ENCODE measurements around the gene DNAH3.

The DNAH3 gene

GRCh38 chr16:20910781-20911321 lies 239.8 kb downstream of the DNAH3 start:
- Histone ChIP-seq H3K36me3 (ENCODE audit: insufficient read depth, low read length) (no peaks in the 10 kb centered on the region), H4K20me1 (ENCODE audit: insufficient read depth, low read length) (no peaks in the 10 kb centered on the region), H3K27me3 (ENCODE audit: insufficient read depth, low read length) (no peaks in the 10 kb centered on the region), H3K27ac (ENCODE audit: low read depth, low read length, poor library complexity, severe bottlenecking) (no peak overlapping the region), H3K79me2 (ENCODE audit: insufficient read depth, low read length) (no peaks in the 10 kb centered on the region), H3K9me2 (ENCODE audit: low read depth, low read length) (no peaks in the 10 kb centered on the region), H3K4me1 (ENCODE audit: insufficient read depth, low read length, severe bottlenecking) (peaks cover 25% of the 10 kb centered on the region), H3F3A (ENCODE audit: insufficient read depth, low read length) (no peaks in the 10 kb centered on the region), H3K4me2 (ENCODE audit: low read length) (no peak overlapping the region), H3K4me3 (ENCODE audit: low read depth, low read length, poor library complexity, severe bottlenecking) (no peak overlapping the region), H2AFZ (ENCODE audit: low read length) (no peak overlapping the region), H3K9ac (ENCODE audit: low read length) (no peak overlapping the region), H3K9me3 (ENCODE audit: low read length) (no peaks in the 10 kb centered on the region)
- TF ChIP-seq, protein P1, sequence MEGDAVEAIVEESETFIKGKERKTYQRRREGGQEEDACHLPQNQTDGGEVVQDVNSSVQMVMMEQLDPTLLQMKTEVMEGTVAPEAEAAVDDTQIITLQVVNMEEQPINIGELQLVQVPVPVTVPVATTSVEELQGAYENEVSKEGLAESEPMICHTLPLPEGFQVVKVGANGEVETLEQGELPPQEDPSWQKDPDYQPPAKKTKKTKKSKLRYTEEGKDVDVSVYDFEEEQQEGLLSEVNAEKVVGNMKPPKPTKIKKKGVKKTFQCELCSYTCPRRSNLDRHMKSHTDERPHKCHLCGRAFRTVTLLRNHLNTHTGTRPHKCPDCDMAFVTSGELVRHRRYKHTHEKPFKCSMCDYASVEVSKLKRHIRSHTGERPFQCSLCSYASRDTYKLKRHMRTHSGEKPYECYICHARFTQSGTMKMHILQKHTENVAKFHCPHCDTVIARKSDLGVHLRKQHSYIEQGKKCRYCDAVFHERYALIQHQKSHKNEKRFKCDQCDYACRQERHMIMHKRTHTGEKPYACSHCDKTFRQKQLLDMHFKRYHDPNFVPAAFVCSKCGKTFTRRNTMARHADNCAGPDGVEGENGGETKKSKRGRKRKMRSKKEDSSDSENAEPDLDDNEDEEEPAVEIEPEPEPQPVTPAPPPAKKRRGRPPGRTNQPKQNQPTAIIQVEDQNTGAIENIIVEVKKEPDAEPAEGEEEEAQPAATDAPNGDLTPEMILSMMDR (IDR thresholded peaks at IDR 0.05; ENCODE audit: low read length): no peak
- no peak for TF ChIP-seq EZH2 (IDR thresholded peaks at IDR 0.05; ENCODE audit: borderline replicate concordance, low read length)

DNA sequence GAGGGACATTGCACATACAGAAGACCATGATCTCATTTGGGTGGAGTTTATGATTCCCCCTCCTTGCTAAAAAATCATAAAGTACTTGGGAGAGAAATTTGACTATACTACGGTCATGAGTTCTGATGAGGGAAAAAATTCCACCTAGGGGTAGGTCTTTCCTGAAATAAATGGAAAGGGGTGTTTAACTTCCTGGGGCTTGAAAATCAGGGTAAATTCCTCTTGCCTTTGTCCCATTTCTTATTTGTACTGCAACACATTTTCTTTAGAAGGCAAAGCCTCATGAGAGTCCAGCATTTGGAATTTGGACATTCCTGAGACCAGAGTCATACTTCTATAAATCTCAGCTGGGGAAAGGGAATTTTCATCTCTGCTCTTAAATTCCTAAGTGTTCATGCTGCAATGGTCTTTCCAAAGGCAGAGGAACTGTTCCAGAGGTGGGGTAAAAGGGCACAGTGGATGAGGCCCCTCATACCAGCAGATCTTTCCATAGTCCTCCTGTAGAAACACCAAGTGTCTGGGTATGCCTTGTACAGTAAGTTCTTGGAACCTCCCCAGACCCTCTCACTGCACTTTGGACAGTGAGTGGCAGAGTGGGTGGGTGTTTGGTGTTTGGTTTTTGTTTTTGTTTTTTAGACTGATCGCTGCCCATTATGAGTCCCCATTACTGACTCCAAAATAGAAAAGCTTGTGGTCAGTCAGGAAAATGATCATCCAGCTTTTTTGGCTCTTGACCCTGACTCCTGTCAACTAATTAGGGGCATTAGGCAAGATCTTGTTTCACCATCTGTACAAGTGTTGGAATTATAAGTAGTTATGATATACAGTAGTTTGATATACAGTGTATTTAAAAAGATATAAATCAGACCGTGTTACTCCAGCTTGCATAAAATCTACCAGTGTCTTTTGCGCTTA lies 244.0 kb downstream of the DNAH3 start:
- H4K20me1 ChIP-seq (ENCODE audit: insufficient read depth, low read length): no peaks in the 10 kb centered on the region
- no peak overlapping the region for H2AFZ ChIP-seq (ENCODE audit: low read length)
- H3K9ac ChIP-seq (ENCODE audit: low read length): no peak overlapping the region
- no peaks in the 10 kb centered on the region for H3F3A ChIP-seq (ENCODE audit: insufficient read depth, low read length)
- no peaks in the 10 kb centered on the region for H3K9me2 ChIP-seq (ENCODE audit: low read depth, low read length)
- H3K4me1 ChIP-seq (ENCODE audit: insufficient read depth, low read length, severe bottlenecking): peaks cover 31% of the 10 kb centered on the region
- no peaks in the 10 kb centered on the region for H3K9me3 ChIP-seq (ENCODE audit: low read length)
- TF ChIP-seq, protein P1 (IDR thresholded peaks at IDR 0.05; ENCODE audit: low read length): no peak
- TF ChIP-seq EZH2 (IDR thresholded peaks at IDR 0.05; ENCODE audit: borderline replicate concordance, low read length): no peak
- no peak overlapping the region for H3K4me3 ChIP-seq (ENCODE audit: low read depth, low read length, poor library complexity, severe bottlenecking)
- H3K27me3 ChIP-seq (ENCODE audit: insufficient read depth, low read length): no peaks in the 10 kb centered on the region
- peaks cover 12% of the 10 kb centered on the region for H3K36me3 ChIP-seq (ENCODE audit: insufficient read depth, low read length)
- no peak overlapping the region for H3K4me2 ChIP-seq (ENCODE audit: low read length)
- H3K79me2 ChIP-seq (ENCODE audit: insufficient read depth, low read length): no peaks in the 10 kb centered on the region
- H3K27ac ChIP-seq (ENCODE audit: low read depth, low read length, poor library complexity, severe bottlenecking): no peak overlapping the region

- Histone ChIP-seq H3K4me2 (ENCODE audit: low read length) (no peak overlapping the region), H3K9ac (ENCODE audit: low read length) (no peak overlapping the region), H4K20me1 (ENCODE audit: insufficient read depth, low read length) (no peaks in the 10 kb centered on the region), H3K27ac (ENCODE audit: low read depth, low read length, poor library complexity, severe bottlenecking) (no peak overlapping the region), H3K79me2 (ENCODE audit: insufficient read depth, low read length) (no peaks in the 10 kb centered on the region), H3K9me3 (ENCODE audit: low read length) (no peaks in the 10 kb centered on the region), H2AFZ (ENCODE audit: low read length) (no peak overlapping the region), H3K36me3 (ENCODE audit: insufficient read depth, low read length) (peaks cover 12% of the 10 kb centered on the region), H3F3A (ENCODE audit: insufficient read depth, low read length) (no peaks in the 10 kb centered on the region), H3K9me2 (ENCODE audit: low read depth, low read length) (no peaks in the 10 kb centered on the region), H3K4me3 (ENCODE audit: low read depth, low read length, poor library complexity, severe bottlenecking) (no peak overlapping the region), H3K27me3 (ENCODE audit: insufficient read depth, low read length) (no peaks in the 10 kb centered on the region), H3K4me1 (ENCODE audit: insufficient read depth, low read length, severe bottlenecking) (peaks cover 35% of the 10 kb centered on the region)
- TF ChIP-seq, protein P1 (IDR thresholded peaks at IDR 0.05; ENCODE audit: low read length): no peak
- no peak for TF ChIP-seq EZH2 (IDR thresholded peaks at IDR 0.05; ENCODE audit: borderline replicate concordance, low read length)
Measured at GRCh38 chr16:20905576-20905975, 245.1 kb downstream of the DNAH3 start.

Data from OCI-LY1 (cell line).